GM12878 (cell line): ENCODE measurements around the gene CCDC71. TPM values are rescaled to one million over a fixed set of nuclear protein-coding genes. Genes with fewer than 3 reads are reported as not detected.

Source experiments
- ATF2 ChIP-seq: IDR thresholded peaks from 2 replicates; pipeline ENCODE4 v1.6.1; 2012; ENCODE audit warnings: low read length, inconsistent platforms
- ATF7 ChIP-seq: fragments of 450-650 bp; IDR thresholded peaks from 2 replicates; pipeline ENCODE4 v1.6.1; 2016; ENCODE audit warnings: low read depth, mild to moderate bottlenecking
- BMI1 ChIP-seq: fragments of 450-650 bp; IDR thresholded peaks from 2 replicates; pipeline ENCODE4 v1.6.1; 2016; ENCODE audit warnings: mild to moderate bottlenecking, moderate library complexity, borderline replicate concordance
- EGR1 ChIP-seq, 2 experiments: IDR thresholded peaks; 1 replicate in 1 of 2; 2 replicates in 1 of 2; pipeline ENCODE4 v1.6.1; 2011 to 2012; ENCODE audit warnings: low read depth in 2 of 2, low read length in 2 of 2, borderline replicate concordance in 1 of 2, mild to moderate bottlenecking in 1 of 2, moderate library complexity in 1 of 2
- EP300 ChIP-seq, 2 experiments: fragments of 150-350 bp in 1 of 2; IDR thresholded peaks; 2 replicates each; pipeline ENCODE4 v1.6.1; 2011 to 2012; ENCODE audit warnings: low read depth in 2 of 2, low read length in 2 of 2, borderline replicate concordance in 1 of 2, improper control_type of control experiment in 1 of 2, inconsistent platforms in 1 of 2; ENCODE audit not compliant: control insufficient read depth in 1 of 2
- LARP7 ChIP-seq: fragments of 450-650 bp; IDR thresholded peaks from 2 replicates; pipeline ENCODE4 v1.6.1; 2017; ENCODE audit warnings: mild to moderate bottlenecking
- PAX8 ChIP-seq: fragments of 450-650 bp; IDR thresholded peaks from 2 replicates; pipeline ENCODE4 v1.6.1; 2017; ENCODE audit warnings: mild to moderate bottlenecking, moderate library complexity
- PML ChIP-seq: IDR thresholded peaks from 2 replicates; pipeline ENCODE4 v1.6.1; 2012; ENCODE audit warnings: low read length, inconsistent platforms
- POLR2AphosphoS2 ChIP-seq: IDR thresholded peaks from 2 replicates; pipeline ENCODE4 v1.6.1; 2011; ENCODE audit warnings: low read depth, mild to moderate bottlenecking, low read length, improper control_type of control experiment, moderate library complexity
- RAD51 ChIP-seq: fragments of 450-650 bp; IDR thresholded peaks from 2 replicates; pipeline ENCODE4 v1.6.1; 2016; ENCODE audit warnings: moderate library complexity, mild to moderate bottlenecking, inconsistent platforms
- RCOR1 ChIP-seq: conservative IDR thresholded peaks from 2 replicates; pipeline ENCODE4 v1.6.1; 2012; ENCODE audit warnings: low read depth, low read length, improper control_type of control experiment
- RELB ChIP-seq: fragments of 450-650 bp; IDR thresholded peaks from 2 replicates; pipeline ENCODE4 v1.6.1; 2017; ENCODE audit warnings: low read depth, mild to moderate bottlenecking, moderate library complexity
- SIX5 ChIP-seq: IDR thresholded peaks from 2 replicates; pipeline ENCODE4 v1.6.1; 2011; ENCODE audit warnings: mild to moderate bottlenecking, low read depth, low read length, moderate library complexity; ENCODE audit not compliant: severe bottlenecking
- SKIL ChIP-seq: fragments of 450-650 bp; IDR thresholded peaks from 2 replicates; pipeline ENCODE4 v1.6.1; 2017; ENCODE audit warnings: mild to moderate bottlenecking, low read depth, inconsistent platforms; ENCODE audit not compliant: poor library complexity, severe bottlenecking
- SMARCA5 ChIP-seq: fragments of 450-650 bp; IDR thresholded peaks from 2 replicates; pipeline ENCODE4 v1.6.1; 2017; ENCODE audit warnings: mild to moderate bottlenecking
- USF2 ChIP-seq: IDR thresholded peaks from 2 replicates; pipeline ENCODE4 v1.6.1; 2011; ENCODE audit warnings: low read depth, low read length, improper control_type of control experiment, borderline replicate concordance
- ZBED1 ChIP-seq: IDR thresholded peaks from 2 replicates; pipeline ENCODE4 v1.6.1; 2016; ENCODE audit warnings: borderline replicate concordance
- ZBTB40 ChIP-seq: fragments of 450-650 bp; IDR thresholded peaks from 2 replicates; pipeline ENCODE4 v1.6.1; 2016; ENCODE audit warnings: mild to moderate bottlenecking, moderate library complexity, borderline replicate concordance
- ZNF207 ChIP-seq: fragments of 450-650 bp; IDR thresholded peaks from 2 replicates; pipeline ENCODE4 v1.6.1; 2014; ENCODE audit warnings: antibody characterized with exemption, mild to moderate bottlenecking, borderline replicate concordance
- polyA plus RNA-seq, 11 experiments: library from polyadenylated mRNA; depleted of rRNA in 4 of 11; unstranded in 6 of 11; stranded (reverse) in 5 of 11; fragments of >200 nt; fragmentation: Nextera tagmentation in 4 of 11; fragmentation: Illumina TruSeq in 1 of 11; extraction: Ambion mirVana in 4 of 11; extraction: Trizol in 1 of 11; gene quantifications; 1 replicate in 1 of 11; 2 replicates in 10 of 11; pipeline versions ENCODE4 v1.2.1 to v1.2.3, GENCODE V29; 2011 to 2016; ENCODE audit warnings: inconsistent platforms in 2 of 11, missing spikeins in 2 of 11, low read depth in 1 of 11
- total RNA-seq, 4 experiments: library from RNA; depleted of rRNA in 3 of 4; stranded (reverse); fragments of >200 nt in 3 of 4; fragmentation: Illumina TruSeq in 1 of 4; extraction: Trizol in 1 of 4; gene quantifications; 2 replicates each; pipeline versions ENCODE4 v1.2.1 to v1.2.3, GENCODE V29; 2013 to 2021

The CCDC71 gene
- total and polyA plus RNA-seq, 10 of the 15 experiments (the other 5 are each of a cell fraction or from before 2014, with no cell fraction given): 0.20 to 38.0 (median 16.1) TPM

- TF ChIP-seq ZBTB40 (peak; percentile 92), ZNF207 (peak; percentile 77; the same call in 1 of the 2 replicates), SKIL (no peak), EP300 (IDR thresholded peaks at IDR 0.05; ENCODE audit: borderline replicate concordance in 1 of 2, control insufficient read depth in 1 of 2, low read depth in 2 of 2, low read length in 2 of 2) (no peak), PML (0 out of 2 replicates have a peak, but pooled peaks have one; percentile 62), ATF7 (no peak), BMI1 (no peak), RELB (peak; percentile 55; the same call in 1 of the 2 replicates), SIX5 (peak; percentile 38), ATF2 (no peak), SMARCA5 (peak; percentile 73; the same call in 1 of the 2 replicates), RCOR1 (no peak), USF2 (no peak), POLR2AphosphoS2 (peak; percentile 69), EGR1 (IDR thresholded peaks at IDR 0.05; ENCODE audit: borderline replicate concordance in 1 of 2, low read depth in 2 of 2, low read length in 2 of 2) (no peak; a peak in 1 of 3 replicates), PAX8 (no peak), ZBED1 (no peak), RAD51 (no peak), LARP7 (peak; percentile 82; the same call in 1 of the 2 replicates)
Observed at GRCh38 chr3:49120438-49121131, 45.5 kb downstream of the CCDC71 start, which contains the start of gene USP19 (continued).
